GM12878 (cell line): ENCODE results near the gene PCSK9. TPM values are rescaled to one million over a fixed set of nuclear protein-coding genes. Genes with fewer than 3 reads are reported as not detected.

Experiments
- ATAC-seq: fragments of 200-7000 bp; cut with Tn5 transposase; 3 replicates; pipeline ENCODE4 v1.9.1; 2020; ENCODE audit warnings: mild to moderate bottlenecking, moderate library complexity
- BruUV-seq: library from RNA; stranded (reverse); fragments of 400-500 nt; replicated peaks from 2 replicates; lab custom pipeline; 2021; lab: Mats Ljungman, UMichigan
- CTCF ChIA-PET: fragments of 300-600 bp; sonication (Branson Sonifier 250); formaldehyde crosslinking; extraction: SDS; loops from one replicate; lab custom pipeline; 2021; ENCODE audit warnings: inconsistent platforms; lab: Yijun Ruan, JAX
- POLR2A ChIA-PET: fragments of 350-600 bp; formaldehyde crosslinking; extraction: SDS; loops from one replicate; lab custom pipeline; 2021; ENCODE audit warnings: inconsistent platforms; lab: Charles Lee
- RAD21 ChIA-PET: fragments of 300-600 bp; sonication (Branson Sonifier 250); formaldehyde crosslinking; loops from one replicate; lab custom pipeline; 2023; ENCODE audit warnings: antibody characterized with exemption; ENCODE audit not compliant: unreplicated experiment; lab: Charles Lee
- SMC1A ChIA-PET: fragments of 300-600 bp; sonication (Branson Sonifier 250); formaldehyde crosslinking; loops from one replicate; lab custom pipeline; 2023; ENCODE audit not compliant: unreplicated experiment, uncharacterized antibody; lab: Charles Lee
- DNase-seq: peaks from one replicate; pipeline ENCODE4 v3.0.0-alpha.2; 2011; ENCODE audit warnings: low read depth, low spot score
- FAIRE-seq: peaks from 3 replicates; lab custom pipeline; 2011; peaks lifted over from hg19 to GRCh38; lab: Jason Lieb, UNC
- H2AFZ ChIP-seq: 2 replicates; pipeline ENCODE4 v1.6.0; 2011; ENCODE audit warnings: low read depth, low read length, control low read depth; ENCODE audit not compliant: control insufficient read depth
- H3K27ac ChIP-seq: 2 replicates; pipeline ENCODE4 v1.5.1; 2011; ENCODE audit warnings: control low read depth; ENCODE audit not compliant: control insufficient read depth, insufficient read depth
- H3K27me3 ChIP-seq, 2 experiments: replicated peaks in 1 of 2; 2 replicates each; pipeline versions ENCODE4 v1.6.0 to v1.6.1; 2011; ENCODE audit warnings: low read length in 1 of 2; ENCODE audit not compliant: control insufficient read depth in 2 of 2, insufficient read depth in 2 of 2
- H3K36me3 ChIP-seq, 2 experiments: 2 replicates each; pipeline ENCODE4 v1.5.1; 2011; ENCODE audit warnings: low read length in 1 of 2; ENCODE audit not compliant: control insufficient read depth in 2 of 2, insufficient read depth in 2 of 2
- H3K4me1 ChIP-seq: 2 replicates; pipeline ENCODE4 v1.6.1; 2011; ENCODE audit warnings: mild to moderate bottlenecking, low read length, moderate library complexity, mixed read lengths; ENCODE audit not compliant: control insufficient read depth, insufficient read depth
- H3K4me2 ChIP-seq: 2 replicates; pipeline ENCODE4 v1.6.0; 2011; ENCODE audit warnings: control low read depth; ENCODE audit not compliant: control insufficient read depth, insufficient read depth
- H3K4me3 ChIP-seq: fragments of 200-600 bp; sonication (generic); 2 replicates; pipeline ENCODE4 v1.5.1; 2016
- H3K79me2 ChIP-seq: 2 replicates; pipeline ENCODE4 v1.6.0; 2011; ENCODE audit warnings: low read length; ENCODE audit not compliant: control insufficient read depth, insufficient read depth
- H3K9ac ChIP-seq: 2 replicates; pipeline ENCODE4 v1.8.0; 2011; ENCODE audit warnings: low read length, control low read depth, mixed read lengths; ENCODE audit not compliant: control insufficient read depth, insufficient read depth
- H3K9me3 ChIP-seq: replicated peaks from 3 replicates; pipeline ENCODE4 v1.5.1; 2011; ENCODE audit warnings: mild to moderate bottlenecking, low read length; ENCODE audit not compliant: control insufficient read depth, insufficient read depth
- H4K20me1 ChIP-seq: 2 replicates; pipeline ENCODE4 v1.6.0; 2011; ENCODE audit not compliant: control insufficient read depth, insufficient read depth
- CEBPB ChIP-seq, 2 experiments: fragments of 150-350 bp in 1 of 2; IDR thresholded peaks; 2 replicates each; pipeline ENCODE4 v1.6.1; 2012 to 2014; ENCODE audit warnings: low read depth in 2 of 2, low read length in 2 of 2, borderline replicate concordance in 1 of 2, inconsistent platforms in 1 of 2
- CREB1 ChIP-seq: IDR thresholded peaks from 2 replicates; pipeline ENCODE4 v1.6.1; 2012; ENCODE audit warnings: low read depth, mild to moderate bottlenecking, inconsistent platforms
- HDAC2 ChIP-seq: fragments of 200-600 bp; sonication (generic); IDR thresholded peaks from 2 replicates; pipeline ENCODE4 v1.6.1; 2017
- JUNB ChIP-seq: IDR thresholded peaks from 2 replicates; pipeline ENCODE4 v1.6.1; 2016; ENCODE audit warnings: antibody characterized with exemption, mild to moderate bottlenecking
- MAX ChIP-seq: IDR thresholded peaks from 2 replicates; pipeline ENCODE4 v1.6.1; 2012; ENCODE audit warnings: low read depth, low read length, improper control_type of control experiment
- POU2F2 ChIP-seq: IDR thresholded peaks from 3 replicates; pipeline ENCODE4 v1.6.1; 2011; ENCODE audit warnings: low read depth, mild to moderate bottlenecking, low read length, borderline replicate concordance
- RUNX3 ChIP-seq: IDR thresholded peaks from 2 replicates; pipeline ENCODE4 v1.6.1; 2012; ENCODE audit warnings: low read length, inconsistent platforms
- STAT3 ChIP-seq: IDR thresholded peaks from 2 replicates; pipeline ENCODE4 v1.6.1; 2011; ENCODE audit warnings: low read depth, low read length, improper control_type of control experiment
- ZNF24 ChIP-seq: fragments of 450-650 bp; IDR thresholded peaks from 2 replicates; pipeline ENCODE4 v1.6.1; 2017; ENCODE audit warnings: antibody characterized with exemption, mild to moderate bottlenecking
- WGBS: methylation state at CpG from one replicate; pipeline ENCODE4 v1.1.6; 2016; ENCODE audit warnings: low lambda C conversion rate; ENCODE audit not compliant: insufficient replicate concordance, insufficient coverage; ENCODE audit errors: missing lambda C conversion rate; 5-methylcytosine and 5-hydroxymethylcytosine counted together
- in situ Hi-C: fragments of 300-500 bp; cut with MboI; formaldehyde crosslinking; loops from 9 replicates; pipeline ENCODE4 v1.14.3; 2018; ENCODE audit warnings: mixed read lengths
- intact Hi-C: fragments of 100-400 bp; cut with micrococcal nuclease; formaldehyde crosslinking; loops from one replicate; pipeline ENCODE4 v1.14.2; 2022; ENCODE audit not compliant: unreplicated experiment
- polyA plus RNA-seq, 11 experiments: library from polyadenylated mRNA; depleted of rRNA in 4 of 11; unstranded in 6 of 11; stranded (reverse) in 5 of 11; fragments of >200 nt; fragmentation: Nextera tagmentation in 4 of 11; fragmentation: Illumina TruSeq in 1 of 11; extraction: Ambion mirVana in 4 of 11; extraction: Trizol in 1 of 11; gene quantifications; 1 replicate in 1 of 11; 2 replicates in 10 of 11; pipeline versions ENCODE4 v1.2.1 to v1.2.3, GENCODE V29; 2011 to 2016; ENCODE audit warnings: inconsistent platforms in 2 of 11, missing spikeins in 2 of 11, low read depth in 1 of 11
- total RNA-seq, 4 experiments: library from RNA; depleted of rRNA in 3 of 4; stranded (reverse); fragments of >200 nt in 3 of 4; fragmentation: Illumina TruSeq in 1 of 4; extraction: Trizol in 1 of 4; gene quantifications; 2 replicates each; pipeline versions ENCODE4 v1.2.1 to v1.2.3, GENCODE V29; 2013 to 2021
- TF ChIP-seq, protein P1 (sequence below): fragments of 450-650 bp; IDR thresholded peaks from 2 replicates; pipeline ENCODE4 v1.6.1; 2016; ENCODE audit warnings: mild to moderate bottlenecking
- TF ChIP-seq, protein P2 (sequence below): IDR thresholded peaks from 2 replicates; pipeline ENCODE4 v1.6.1; 2012; ENCODE audit warnings: low read depth, low read length, improper control_type of control experiment
- TF ChIP-seq, protein P3 (sequence below): fragments of 150-350 bp; IDR thresholded peaks from 2 replicates; pipeline ENCODE4 v1.6.1; 2016; ENCODE audit warnings: low read depth, low read length

The PCSK9 gene
- total and polyA plus RNA-seq, 10 of the 15 experiments (the other 5 are each of a cell fraction or from before 2014, with no cell fraction given) = 0.03 to 0.15 TPM; not detected in 8

DNA sequence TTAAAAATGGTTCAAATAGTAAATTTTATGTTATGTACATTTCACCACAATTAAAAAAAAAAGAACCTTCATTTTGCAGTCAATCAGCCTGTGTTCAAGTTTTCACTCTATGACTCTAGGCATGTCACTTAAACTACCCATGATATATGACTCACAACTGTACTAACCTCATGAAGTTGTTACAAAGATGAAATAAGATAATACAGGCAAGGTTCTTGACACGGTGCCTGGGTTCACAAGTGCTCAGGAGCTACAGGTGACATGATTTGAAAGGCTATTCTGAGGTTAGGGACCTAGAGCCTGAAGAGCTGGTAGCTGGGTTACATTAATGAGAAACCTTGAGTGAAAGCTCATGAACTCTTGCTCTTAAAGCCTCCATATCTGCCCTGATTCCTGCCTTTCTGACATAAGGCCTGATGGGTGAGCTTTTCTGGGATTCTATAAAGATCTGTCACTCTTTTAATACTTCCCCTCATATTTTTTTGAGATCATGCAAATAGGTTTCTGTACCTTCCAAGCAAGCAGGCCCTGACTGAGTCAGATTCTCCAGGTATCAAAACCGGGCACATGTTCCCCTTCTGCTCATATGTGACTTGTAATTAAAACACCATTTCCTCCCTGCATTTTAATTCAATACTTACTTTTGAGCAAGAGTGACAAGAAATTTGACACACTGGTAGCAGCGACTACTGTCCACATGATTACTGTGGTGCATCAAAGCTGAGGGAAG lies 34.0 kb downstream of the PCSK9 start:
- H3K4me2 ChIP-seq = no peak overlapping the region
- H4K20me1 ChIP-seq = no peaks in the 10 kb centered on the region
- H3K79me2 ChIP-seq = no peaks in the 10 kb centered on the region
- ChIA-PET POLR2A (no interaction called here), RAD21 (no interaction called here), SMC1A (interaction anchor here (1.0 kb wide), 1 partner anchor 47 kb away, joined by 4 read pairs; no protein-coding TSS in a partner anchor), CTCF (interaction anchor here (0.7 to 3.4 kb wide), 2 partner anchors 33 to 204 kb away, joined by 3 to 13 read pairs; no protein-coding TSS in a partner anchor)
- H3K9ac ChIP-seq = no peak overlapping the region
- TF ChIP-seq CREB1 = no peak
- peak; percentile 35; the same call in 1 of the 2 replicates for TF ChIP-seq JUNB
- TF ChIP-seq, protein P1, sequence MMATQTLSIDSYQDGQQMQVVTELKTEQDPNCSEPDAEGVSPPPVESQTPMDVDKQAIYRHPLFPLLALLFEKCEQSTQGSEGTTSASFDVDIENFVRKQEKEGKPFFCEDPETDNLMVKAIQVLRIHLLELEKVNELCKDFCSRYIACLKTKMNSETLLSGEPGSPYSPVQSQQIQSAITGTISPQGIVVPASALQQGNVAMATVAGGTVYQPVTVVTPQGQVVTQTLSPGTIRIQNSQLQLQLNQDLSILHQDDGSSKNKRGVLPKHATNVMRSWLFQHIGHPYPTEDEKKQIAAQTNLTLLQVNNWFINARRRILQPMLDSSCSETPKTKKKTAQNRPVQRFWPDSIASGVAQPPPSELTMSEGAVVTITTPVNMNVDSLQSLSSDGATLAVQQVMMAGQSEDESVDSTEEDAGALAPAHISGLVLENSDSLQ = peak; percentile 46
- no peak for TF ChIP-seq ZNF24
- no peak overlapping the region for H3K4me3 ChIP-seq
- 47% methylated on average over 3 of the region's 3 CpGs for WGBS
- H3K27me3 ChIP-seq = no peaks in the 10 kb centered on the region
- H2AFZ ChIP-seq = no peak overlapping the region
- FAIRE-seq (no peak), DNase-seq (no peak), ATAC-seq (peak; percentile 47; the same call in 2 of the 3 replicates)
- intact Hi-C loops (no loop called here), in situ Hi-C loops (no loop called here)
- no peak overlapping the region for H3K27ac ChIP-seq
- H3K36me3 ChIP-seq = peaks cover 19 to 38% of the 10 kb centered on the region in 2 experiments
- BruUV-seq = no TSS peak
- no peaks in the 10 kb centered on the region for H3K9me3 ChIP-seq
- H3K4me1 ChIP-seq = no peaks in the 10 kb centered on the region

DNA sequence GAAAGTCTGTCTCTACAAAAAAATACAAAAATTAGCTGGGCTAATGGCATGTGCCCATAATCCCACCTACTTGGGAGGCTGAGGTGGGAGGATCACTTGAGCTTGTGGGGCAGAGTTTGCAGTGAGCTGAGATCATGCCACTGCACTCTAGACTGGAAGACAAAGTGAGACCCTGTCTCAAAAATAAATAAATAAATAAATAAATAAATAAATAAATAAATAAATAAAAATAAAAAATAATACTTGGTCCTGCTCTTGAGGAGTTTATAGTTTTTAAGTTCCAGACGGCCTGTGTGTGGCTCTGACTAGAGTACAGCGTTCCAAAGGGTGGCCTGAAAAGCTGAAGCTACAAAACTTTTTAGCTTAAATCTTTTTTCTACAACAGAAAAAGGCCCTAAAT lies 35.1 kb downstream of the PCSK9 start:
- ChIA-PET POLR2A (no interaction called here), RAD21 (no interaction called here), CTCF (no interaction called here), SMC1A (no interaction called here)
- Histone ChIP-seq H3K4me1 (no peaks in the 10 kb centered on the region), H3K27ac (no peak overlapping the region), H3K27me3 (no peaks in the 10 kb centered on the region), H3K36me3 (peaks cover 23 to 38% of the 10 kb centered on the region in 2 experiments), H3K79me2 (no peaks in the 10 kb centered on the region), H2AFZ (no peak overlapping the region), H4K20me1 (no peaks in the 10 kb centered on the region), H3K4me3 (no peak overlapping the region), H3K9me3 (no peaks in the 10 kb centered on the region), H3K4me2 (no peak overlapping the region), H3K9ac (no peak overlapping the region)
- DNase-seq (no peak), ATAC-seq (no peak), FAIRE-seq (no peak)
- WGBS = 76% methylated on average over 2 of the region's 2 CpGs
- intact Hi-C loops (no loop called here), in situ Hi-C loops (no loop called here)
- no TSS peak for BruUV-seq
- TF ChIP-seq, protein P2, sequence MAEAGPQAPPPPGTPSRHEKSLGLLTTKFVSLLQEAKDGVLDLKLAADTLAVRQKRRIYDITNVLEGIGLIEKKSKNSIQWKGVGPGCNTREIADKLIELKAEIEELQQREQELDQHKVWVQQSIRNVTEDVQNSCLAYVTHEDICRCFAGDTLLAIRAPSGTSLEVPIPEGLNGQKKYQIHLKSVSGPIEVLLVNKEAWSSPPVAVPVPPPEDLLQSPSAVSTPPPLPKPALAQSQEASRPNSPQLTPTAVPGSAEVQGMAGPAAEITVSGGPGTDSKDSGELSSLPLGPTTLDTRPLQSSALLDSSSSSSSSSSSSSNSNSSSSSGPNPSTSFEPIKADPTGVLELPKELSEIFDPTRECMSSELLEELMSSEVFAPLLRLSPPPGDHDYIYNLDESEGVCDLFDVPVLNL = no peak
- TF ChIP-seq MAX (no peak), HDAC2 (no peak), POU2F2 (no peak), CEBPB (IDR thresholded peaks at IDR 0.05; ENCODE audit: borderline replicate concordance in 1 of 2, low read depth in 2 of 2, low read length in 2 of 2) (no peak), STAT3 (no peak), RUNX3 (no peak)
- TF ChIP-seq, protein P3, sequence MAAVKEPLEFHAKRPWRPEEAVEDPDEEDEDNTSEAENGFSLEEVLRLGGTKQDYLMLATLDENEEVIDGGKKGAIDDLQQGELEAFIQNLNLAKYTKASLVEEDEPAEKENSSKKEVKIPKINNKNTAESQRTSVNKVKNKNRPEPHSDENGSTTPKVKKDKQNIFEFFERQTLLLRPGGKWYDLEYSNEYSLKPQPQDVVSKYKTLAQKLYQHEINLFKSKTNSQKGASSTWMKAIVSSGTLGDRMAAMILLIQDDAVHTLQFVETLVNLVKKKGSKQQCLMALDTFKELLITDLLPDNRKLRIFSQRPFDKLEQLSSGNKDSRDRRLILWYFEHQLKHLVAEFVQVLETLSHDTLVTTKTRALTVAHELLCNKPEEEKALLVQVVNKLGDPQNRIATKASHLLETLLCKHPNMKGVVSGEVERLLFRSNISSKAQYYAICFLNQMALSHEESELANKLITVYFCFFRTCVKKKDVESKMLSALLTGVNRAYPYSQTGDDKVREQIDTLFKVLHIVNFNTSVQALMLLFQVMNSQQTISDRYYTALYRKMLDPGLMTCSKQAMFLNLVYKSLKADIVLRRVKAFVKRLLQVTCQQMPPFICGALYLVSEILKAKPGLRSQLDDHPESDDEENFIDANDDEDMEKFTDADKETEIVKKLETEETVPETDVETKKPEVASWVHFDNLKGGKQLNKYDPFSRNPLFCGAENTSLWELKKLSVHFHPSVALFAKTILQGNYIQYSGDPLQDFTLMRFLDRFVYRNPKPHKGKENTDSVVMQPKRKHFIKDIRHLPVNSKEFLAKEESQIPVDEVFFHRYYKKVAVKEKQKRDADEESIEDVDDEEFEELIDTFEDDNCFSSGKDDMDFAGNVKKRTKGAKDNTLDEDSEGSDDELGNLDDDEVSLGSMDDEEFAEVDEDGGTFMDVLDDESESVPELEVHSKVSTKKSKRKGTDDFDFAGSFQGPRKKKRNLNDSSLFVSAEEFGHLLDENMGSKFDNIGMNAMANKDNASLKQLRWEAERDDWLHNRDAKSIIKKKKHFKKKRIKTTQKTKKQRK = no peak
